ENCODE data around the gene CTDSP1.

CTDSP1 gene

DNA sequence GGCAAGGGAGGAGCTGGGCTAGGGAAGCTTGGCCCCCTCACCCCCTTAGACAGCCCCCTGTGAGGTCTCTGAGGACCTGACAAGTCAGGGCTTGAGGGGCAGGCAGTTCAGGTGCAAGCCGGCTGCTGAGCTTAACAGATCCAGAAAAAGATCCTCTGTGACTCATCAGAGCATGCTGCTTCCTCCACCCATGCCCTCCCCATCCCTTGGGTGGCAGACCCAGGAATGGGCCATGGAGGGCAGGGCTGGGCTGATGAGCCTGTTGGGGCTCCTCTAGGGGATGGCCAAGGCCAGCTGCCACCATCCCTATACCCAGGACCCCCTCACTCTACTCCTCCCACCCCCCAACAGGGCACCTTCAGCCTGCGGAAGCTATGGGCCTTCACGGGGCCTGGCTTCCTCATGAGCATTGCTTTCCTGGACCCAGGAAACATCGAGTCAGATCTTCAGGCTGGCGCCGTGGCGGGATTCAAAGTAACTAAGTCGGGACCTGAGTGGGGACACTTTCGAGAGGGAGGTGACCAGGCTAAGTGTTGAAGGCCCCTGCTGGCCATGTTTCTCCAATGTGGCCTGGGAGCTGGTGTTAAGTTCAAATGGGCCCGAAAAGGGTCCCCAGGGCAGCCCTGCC is 15.7 kb upstream of the CTDSP1 start:
- DNase-seq: no peak

GRCh38 chr2:218384975-218385374 is 14.7 kb upstream of the CTDSP1 start:
- no peak for DNase-seq

- DNase-seq: no peak
These were observed 12.9 kb upstream of the CTDSP1 start for GRCh38 chr2:218386505-218387368.

DNA sequence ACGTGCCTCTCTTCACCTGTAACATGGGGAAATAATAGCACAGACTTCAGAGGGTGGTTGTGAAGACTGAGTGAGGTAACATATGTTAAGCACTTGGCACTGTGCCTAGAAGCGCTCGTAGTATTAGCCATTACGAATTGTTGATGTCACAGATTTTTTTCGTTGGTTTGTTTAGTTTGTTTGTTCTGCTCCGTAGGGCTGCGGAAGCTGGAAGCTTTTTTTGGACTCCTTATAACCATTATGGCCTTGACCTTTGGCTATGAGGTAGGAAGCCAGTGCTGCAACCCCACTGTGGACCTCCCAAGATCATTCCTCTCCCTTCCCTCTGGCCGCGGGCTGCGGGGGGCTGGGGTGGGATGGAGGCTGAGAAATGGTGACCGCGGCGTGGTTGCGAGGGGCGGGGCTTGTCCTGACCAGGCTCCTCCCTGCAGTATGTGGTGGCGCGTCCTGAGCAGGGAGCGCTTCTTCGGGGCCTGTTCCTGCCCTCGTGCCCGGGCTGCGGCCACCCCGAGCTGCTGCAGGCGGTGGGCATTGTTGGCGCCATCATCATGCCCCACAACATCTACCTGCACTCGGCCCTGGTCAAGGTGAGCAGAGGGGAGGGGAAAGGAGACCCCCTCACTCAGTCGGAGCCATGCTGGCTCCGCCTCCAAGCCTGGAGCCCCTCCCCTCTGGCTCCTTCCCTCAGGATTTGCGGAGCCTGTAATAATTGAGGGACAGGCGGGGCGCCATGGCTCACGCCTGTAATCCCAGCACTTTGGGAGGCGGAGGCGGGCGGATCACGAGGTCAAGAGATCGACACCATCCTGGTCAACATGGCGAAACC is 12.1 kb upstream of the CTDSP1 start:
- no peak for DNase-seq

GRCh38 chr2:218389333-218390150 is 10.1 kb upstream of the CTDSP1 start:
- no peak for DNase-seq

GRCh38 chr2:218391202-218391601 is 8.5 kb upstream of the CTDSP1 start:
- no peak for DNase-seq

GRCh38 chr2:218392459-218392858 is 7.2 kb upstream of the CTDSP1 start:
- DNase-seq: no peak

GRCh38 chr2:218392891-218393462 is 6.7 kb upstream of the CTDSP1 start:
- DNase-seq: no peak

GRCh38 chr2:218393750-218394290 is 5.8 kb upstream of the CTDSP1 start:
- DNase-seq: no peak

GRCh38 chr2:218394298-218395089 is 5.2 kb upstream of the CTDSP1 start:
- no peak for DNase-seq

- no peak for DNase-seq
These were observed 4.6 kb upstream of the CTDSP1 start for GRCh38 chr2:218395090-218395444.

DNA sequence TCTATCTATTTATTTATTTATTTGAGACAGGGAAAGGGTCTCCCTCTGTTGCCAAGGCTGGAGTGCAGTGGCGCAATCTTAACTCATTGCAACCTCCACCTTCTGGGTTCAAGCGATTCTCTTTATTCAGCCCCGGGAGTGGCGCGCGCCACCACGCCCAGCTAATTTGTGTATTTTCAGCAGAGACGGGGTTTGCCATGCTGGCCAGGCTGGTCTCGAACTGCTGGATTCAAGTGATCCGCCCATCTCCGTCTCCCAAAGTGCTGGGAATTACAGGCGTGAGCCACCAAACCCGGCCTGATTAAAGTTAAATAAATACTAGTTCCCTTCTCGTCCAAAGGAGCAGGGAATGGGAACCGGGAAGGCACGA is 4.2 kb upstream of the CTDSP1 start:
- no peak for DNase-seq

DNA sequence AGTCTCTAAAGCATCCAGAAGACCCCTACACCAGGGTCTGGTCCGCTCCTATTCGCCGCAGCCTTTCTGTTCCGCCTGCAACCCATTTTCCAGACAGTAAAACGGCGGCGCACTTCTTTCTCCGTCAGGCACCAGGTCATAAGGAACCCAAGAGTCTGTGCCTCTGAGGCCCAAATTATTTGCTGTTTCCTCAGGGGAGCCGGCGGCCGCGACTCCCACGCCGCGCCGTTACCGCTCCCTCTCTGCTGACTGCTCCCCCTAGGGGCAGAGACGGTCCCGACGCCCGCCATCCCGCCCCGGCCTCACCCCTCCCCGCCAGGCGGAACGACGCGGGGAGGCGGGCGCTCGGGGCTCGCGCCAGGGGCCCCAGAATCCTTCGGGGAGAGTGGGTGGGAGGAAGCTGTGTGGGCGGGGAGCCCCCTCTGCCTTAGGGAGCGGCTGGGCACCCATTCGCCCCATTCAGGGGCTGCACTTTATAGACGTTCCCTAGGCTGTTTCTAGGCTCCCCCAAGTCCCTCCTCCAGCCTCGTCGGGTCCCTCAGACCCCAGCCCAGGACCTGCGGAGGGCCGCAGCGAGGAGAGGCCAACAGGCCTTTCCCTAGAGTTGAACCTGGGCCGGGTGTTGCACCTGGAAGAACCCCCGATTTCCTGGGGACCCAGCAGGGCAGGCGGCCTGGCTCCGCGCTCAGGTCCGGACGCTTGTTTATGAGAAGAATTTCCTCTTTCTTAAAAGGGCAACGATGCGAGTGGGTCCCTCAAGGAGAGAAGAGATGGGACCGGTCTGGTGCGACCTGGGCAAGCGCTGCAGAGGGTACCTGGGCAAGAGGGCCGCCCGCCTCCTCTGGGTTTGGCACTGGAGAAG is 3.6 kb upstream of the CTDSP1 start:
- peak; percentile 97 for DNase-seq

DNA sequence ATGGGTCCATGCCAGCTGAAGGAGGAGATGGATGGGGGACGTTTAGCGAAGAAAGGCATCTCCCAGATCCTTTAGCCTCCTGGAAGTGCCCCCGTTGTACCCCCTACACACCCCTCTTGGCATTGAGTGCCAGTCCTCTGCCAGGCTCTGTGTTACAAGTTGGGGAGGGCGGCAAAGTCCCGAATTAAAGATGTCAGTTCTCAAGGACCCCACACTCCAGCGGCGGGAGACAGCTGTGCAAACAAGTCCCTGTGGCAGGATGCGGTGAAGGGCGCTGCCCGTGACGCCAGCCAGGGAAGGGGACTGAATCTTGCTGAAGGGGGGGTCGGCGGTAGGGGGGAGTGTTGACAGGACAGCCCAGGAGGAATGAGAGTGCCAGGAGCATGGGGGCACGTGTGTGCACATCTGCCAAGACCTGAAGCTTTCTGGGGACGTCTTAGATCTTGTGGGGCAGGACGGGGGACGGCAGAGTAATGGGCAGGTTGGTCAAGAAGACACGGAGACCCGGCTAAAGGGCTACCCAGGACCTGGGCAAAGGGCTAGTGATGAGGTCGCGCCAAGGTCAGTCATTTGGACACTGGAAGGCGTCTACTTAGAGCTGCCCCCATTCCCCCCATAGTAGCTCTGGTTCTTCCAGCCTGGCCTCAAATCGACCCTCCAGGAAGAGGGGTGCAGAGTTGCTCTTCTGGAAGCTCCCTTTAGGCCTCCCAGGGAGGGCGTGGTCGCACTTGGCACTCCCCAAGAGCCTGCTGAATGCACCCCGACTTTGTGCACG is 2.8 kb upstream of the CTDSP1 start:
- DNase-seq: peak; percentile 88

- DNase-seq: no peak
These were observed 2.2 kb upstream of the CTDSP1 start for GRCh38 chr2:218397463-218397819.

DNA sequence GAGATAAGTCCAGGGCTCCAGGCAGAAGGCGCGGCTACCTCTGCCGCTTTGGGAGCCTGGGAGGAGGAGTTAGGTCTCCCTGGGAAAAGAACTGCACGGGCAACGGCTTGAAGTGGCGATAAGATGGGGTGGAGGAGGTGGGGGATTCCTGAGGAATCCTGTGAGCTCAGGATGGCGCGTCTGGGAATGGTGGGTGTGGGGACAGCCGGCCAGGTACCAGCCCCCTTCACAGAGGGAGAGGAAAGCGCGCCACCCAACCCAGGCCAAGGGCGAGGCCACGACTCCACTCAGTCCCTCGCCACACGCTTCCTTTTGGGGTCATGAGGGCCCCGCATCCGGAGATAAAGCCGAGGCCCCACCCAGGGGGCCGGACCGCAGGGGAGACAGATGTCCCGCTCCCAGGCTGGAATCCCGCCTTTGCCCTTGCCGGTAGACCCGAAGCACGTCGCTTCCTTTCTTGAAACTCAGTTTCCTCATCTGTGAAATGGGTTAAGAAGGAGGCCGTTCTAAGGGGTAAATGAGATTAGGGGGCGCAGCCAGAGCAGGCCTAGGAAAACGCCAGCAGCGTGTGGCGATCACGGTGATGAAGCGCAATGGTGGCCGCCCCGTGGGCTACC is 1.7 kb upstream of the CTDSP1 start:
- DNase-seq: peak; percentile 84

DNA sequence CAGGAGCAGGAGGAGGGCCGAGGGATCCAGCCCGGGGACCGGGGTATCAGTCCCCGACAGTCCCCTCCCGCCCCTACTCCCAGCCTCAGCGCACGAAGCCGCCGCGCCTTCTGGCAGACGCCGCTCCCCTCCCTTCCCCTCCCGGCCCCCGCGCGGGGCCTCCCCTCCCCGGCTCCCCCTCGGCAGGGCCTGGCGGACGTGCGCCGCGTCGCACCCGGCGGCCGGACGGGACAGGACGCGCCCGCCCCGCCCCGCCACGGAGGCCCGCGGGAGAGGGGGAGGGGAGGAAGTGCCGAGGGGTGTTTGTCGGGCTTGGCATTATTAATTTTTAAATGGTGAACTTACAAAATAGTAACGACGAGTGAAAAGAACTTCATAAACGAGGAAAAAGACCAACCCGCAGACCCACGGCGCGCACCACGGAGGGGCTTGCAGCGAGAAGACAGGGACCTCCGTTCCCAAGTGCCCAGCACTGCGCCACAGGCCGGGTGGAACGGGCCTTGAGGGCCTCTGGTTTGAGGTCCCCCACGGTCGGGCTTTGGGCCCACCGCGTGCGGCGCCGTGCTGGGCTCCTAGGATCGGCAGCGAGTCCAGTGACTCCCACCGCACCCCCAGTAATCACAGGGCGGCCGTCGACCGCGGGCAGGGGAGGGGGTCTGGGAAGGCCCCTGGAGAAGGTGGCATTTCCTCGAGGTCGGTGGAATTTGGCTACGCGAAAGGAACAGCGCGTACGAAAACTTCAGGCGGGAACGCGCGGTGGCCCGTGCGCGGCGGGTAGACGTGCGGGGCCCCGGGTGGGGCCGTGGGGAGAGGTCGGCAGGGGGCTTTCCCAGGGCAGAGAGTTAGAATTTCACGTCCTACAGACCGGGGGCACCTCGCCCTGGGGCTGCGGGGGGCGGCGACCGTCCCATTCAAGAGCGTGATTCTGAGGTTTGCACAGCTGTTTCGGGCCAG is 954 bp upstream of the CTDSP1 start:
- peak; percentile 88 for DNase-seq

Measured in activated effector memory CD4-positive, alpha-beta T cell treated with anti-CD3 and anti-CD28 coated beads, Interleukin-2, amount 50 U/mL, for 16 hours (primary cell).